Astrocyte of the cerebellum (primary cell): Measurements from ENCODE around the gene DDB1.

ENCODE experiments used
- DNase-seq: peaks from one replicate; pipeline ENCODE4 v3.0.0-alpha.2; 2011; ENCODE audit warnings: low read depth
- H3K4me3 ChIP-seq: 2 replicates; pipeline ENCODE4 v1.5.1; 2011; ENCODE audit warnings: mild to moderate bottlenecking, low read depth, low read length, moderate library complexity
- CTCF ChIP-seq: IDR thresholded peaks from 2 replicates; pipeline ENCODE4 v1.5.1; 2012; ENCODE audit warnings: low read length, low read depth, moderate library complexity, mild to moderate bottlenecking; ENCODE audit errors: missing control alignments
- in situ Hi-C: cut with HindIII; loops from 2 replicates; pipeline ENCODE4 v1.10.0; 2017; ENCODE audit warnings: low sequenced_read_pairs

Gene DDB1

GRCh38 chr11:61349916-61350315 lies 17.0 kb upstream of the DDB1 start:
- TF ChIP-seq CTCF: no peak

GRCh38 chr11:61349189-61349751 lies 16.4 kb upstream of the DDB1 start:
- in situ Hi-C loops: no loop called here
- H3K4me3 ChIP-seq: no peak overlapping the region
- TF ChIP-seq CTCF: no peak
- no peak for DNase-seq

More at GRCh38 chr11:61349916-61350315, 17.0 kb upstream of the DDB1 start:
- H3K4me3 ChIP-seq: no peak overlapping the region
- in situ Hi-C loops: no loop called here
- DNase-seq: no peak

- in situ Hi-C loops: no loop called here
- no peak overlapping the region for H3K4me3 ChIP-seq
- no peak for DNase-seq
- no peak for TF ChIP-seq CTCF
Observed at GRCh38 chr11:61347916-61348461, 15.1 kb upstream of the DDB1 start.

- DNase-seq: no peak
- no peak overlapping the region for H3K4me3 ChIP-seq
- in situ Hi-C loops: no loop called here
- no peak for TF ChIP-seq CTCF
Observed at GRCh38 chr11:61345954-61346843, 13.3 kb upstream of the DDB1 start.

GRCh38 chr11:61345170-61345610 lies 12.3 kb upstream of the DDB1 start:
- in situ Hi-C loops: no loop called here
- no peak for TF ChIP-seq CTCF
- no peak overlapping the region for H3K4me3 ChIP-seq
- no peak for DNase-seq

GRCh38 chr11:61343792-61344745 lies 11.2 kb upstream of the DDB1 start:
- H3K4me3 ChIP-seq: no peak overlapping the region
- DNase-seq: no peak
- TF ChIP-seq CTCF: no peak
- in situ Hi-C loops: no loop called here
